Keratinocyte (primary cell): Measurements from ENCODE around the gene ELF4. TPM values are rescaled to one million over a fixed set of nuclear protein-coding genes. Genes with fewer than 3 reads are reported as not detected.

Source experiments
- DNase-seq: peaks from one replicate; pipeline ENCODE4 v3.0.0-alpha.2; 2011; ENCODE audit warnings: low read depth, missing footprints, low spot score
- FAIRE-seq: peaks from 2 replicates; lab custom pipeline; 2011; peaks lifted over from hg19 to GRCh38; lab: Jason Lieb, UNC
- H2AFZ ChIP-seq: 2 replicates; pipeline ENCODE4 v1.6.0; 2012; ENCODE audit warnings: low read length, control low read depth, inconsistent platforms; ENCODE audit not compliant: control insufficient read depth
- H3K27ac ChIP-seq: 2 replicates; pipeline ENCODE4 v1.5.1; 2011; ENCODE audit warnings: low read length; ENCODE audit not compliant: control insufficient read depth, insufficient read depth
- H3K27me3 ChIP-seq: 3 replicates; pipeline ENCODE4 v1.6.0; 2011; ENCODE audit warnings: low read length; ENCODE audit not compliant: control insufficient read depth, insufficient read depth; ENCODE audit errors: extremely low read depth
- H3K36me3 ChIP-seq, 2 experiments: 2 replicates in 1 of 2; 3 replicates in 1 of 2; pipeline ENCODE4 v1.5.1; 2011; ENCODE audit warnings: low read length in 2 of 2, mild to moderate bottlenecking in 1 of 2; ENCODE audit not compliant: control insufficient read depth in 2 of 2, insufficient read depth in 2 of 2; ENCODE audit errors: extremely low read depth in 1 of 2
- H3K4me1 ChIP-seq: 3 replicates; pipeline ENCODE4 v1.5.1; 2011; ENCODE audit warnings: low read length; ENCODE audit not compliant: control insufficient read depth, insufficient read depth; ENCODE audit errors: extremely low read depth
- H3K4me2 ChIP-seq: 3 replicates; pipeline ENCODE4 v1.6.0; 2011; ENCODE audit warnings: low read depth, low read length; ENCODE audit not compliant: control insufficient read depth, insufficient read depth; ENCODE audit errors: extremely low read depth
- H3K4me3 ChIP-seq, 3 experiments: fragments of 200-600 bp in 1 of 3; sonication (generic) in 1 of 3; 2 replicates in 2 of 3; 3 replicates in 1 of 3; pipeline ENCODE4 v1.5.1; 2011 to 2016; ENCODE audit warnings: low read length in 3 of 3, mild to moderate bottlenecking in 3 of 3, control low read depth in 2 of 3, inconsistent platforms in 1 of 3, low read depth in 1 of 3, mixed read lengths in 1 of 3, mixed run types in 1 of 3, moderate library complexity in 1 of 3; ENCODE audit not compliant: control insufficient read depth in 2 of 3, insufficient read depth in 2 of 3; ENCODE audit errors: extremely low read depth in 1 of 3
- H3K79me2 ChIP-seq: 2 replicates; pipeline ENCODE4 v1.6.0; 2012; ENCODE audit warnings: low read length; ENCODE audit not compliant: control insufficient read depth, insufficient read depth
- H3K9ac ChIP-seq: 3 replicates; pipeline ENCODE4 v1.6.0; 2011; ENCODE audit warnings: low read length; ENCODE audit not compliant: control insufficient read depth, insufficient read depth; ENCODE audit errors: extremely low read depth
- H3K9me1 ChIP-seq: 3 replicates; pipeline ENCODE4 v1.6.0; 2011; ENCODE audit warnings: low read length; ENCODE audit not compliant: control insufficient read depth, insufficient read depth; ENCODE audit errors: extremely low read depth
- H3K9me3 ChIP-seq: 2 replicates; pipeline ENCODE4 v1.5.1; 2012; ENCODE audit warnings: low read depth, low read length; ENCODE audit not compliant: control insufficient read depth
- H4K20me1 ChIP-seq: 3 replicates; pipeline ENCODE4 v1.6.0; 2011; ENCODE audit warnings: low read length; ENCODE audit not compliant: control insufficient read depth, insufficient read depth; ENCODE audit errors: extremely low read depth
- CTCF ChIP-seq, 3 experiments: IDR thresholded peaks in 1 of 3; conservative IDR thresholded peaks in 1 of 3; optimal IDR thresholded peaks in 1 of 3; 2 replicates in 2 of 3; 3 replicates in 1 of 3; pipeline versions ENCODE3 to v1.5.1; 2011; ENCODE audit warnings: low read length in 3 of 3, mild to moderate bottlenecking in 3 of 3, moderate library complexity in 2 of 3, control low read depth in 1 of 3, inconsistent platforms in 1 of 3; ENCODE audit not compliant: insufficient read depth in 2 of 3; ENCODE audit errors: extremely low read depth in 1 of 3
- EZH2 ChIP-seq: IDR thresholded peaks from one replicate; pipeline ENCODE4 v1.6.1; 2012; ENCODE audit warnings: inconsistent platforms, mild to moderate bottlenecking, low read length, moderate library complexity
- dilution Hi-C: fragments of 300-500 bp; cut with MboI; formaldehyde crosslinking; loops from one replicate; pipeline ENCODE4 v1.7.0; 2020; ENCODE audit warnings: low sequenced_read_pairs; ENCODE audit not compliant: extremely low pct_ligation_motif_present
- polyA plus RNA-seq, 5 experiments: library from polyadenylated mRNA; depleted of rRNA in 3 of 5; stranded (reverse) in 3 of 5; stranded (forward) in 1 of 5; unstranded in 1 of 5; fragments of >200 nt; gene quantifications; 1 replicate in 1 of 5; 2 replicates in 3 of 5; 3 replicates in 1 of 5; pipeline versions ENCODE4 v1.2.1 to v1.2.3, GENCODE V29; 2011 to 2012; ENCODE audit warnings: missing spikeins in 2 of 5, low read depth in 1 of 5, low replicate concordance in 1 of 5

Gene ELF4
- polyA plus RNA-seq, 1 donor (not counting 4 experiments of a cell fraction or from before 2014, with no cell fraction given), result 17.6 TPM

GRCh38 chrX:130055103-130055502 is 55.2 kb downstream of the ELF4 start:
- H3K4me2 ChIP-seq, result no peak overlapping the region
- H3K4me3 ChIP-seq, result no peak overlapping the region
- FAIRE-seq, result no peak
- dilution Hi-C loops, result no loop called here
- no peak for DNase-seq
- no peaks in the 10 kb centered on the region for H3K36me3 ChIP-seq
- H3K9ac ChIP-seq, result no peak overlapping the region
- no peaks in the 10 kb centered on the region for H3K27me3 ChIP-seq
- H3K9me3 ChIP-seq, result no peaks in the 10 kb centered on the region
- no peaks in the 10 kb centered on the region for H3K4me1 ChIP-seq
- no peak for TF ChIP-seq EZH2
- no peak for TF ChIP-seq CTCF (optimal IDR thresholded peaks at IDR 0.05 in 1 of 3, IDR thresholded peaks at IDR 0.05 in 1 of 3, conservative IDR thresholded peaks at IDR 0.05 in 1 of 3; ENCODE audit: extremely low read depth in 1 of 3, insufficient read depth in 2 of 3, low read length in 3 of 3)
- H4K20me1 ChIP-seq, result no peaks in the 10 kb centered on the region
- H3K79me2 ChIP-seq, result no peaks in the 10 kb centered on the region
- H3K27ac ChIP-seq, result no peak overlapping the region
- H2AFZ ChIP-seq, result no peak overlapping the region
- H3K9me1 ChIP-seq, result no peaks in the 10 kb centered on the region

- H3K9ac ChIP-seq, result no peak overlapping the region
- H3K36me3 ChIP-seq, result no peaks in the 10 kb centered on the region
- H2AFZ ChIP-seq, result no peak overlapping the region
- DNase-seq (no peak), FAIRE-seq (no peak)
- H3K9me3 ChIP-seq, result no peaks in the 10 kb centered on the region
- H3K4me2 ChIP-seq, result no peak overlapping the region
- no peaks in the 10 kb centered on the region for H3K9me1 ChIP-seq
- no peaks in the 10 kb centered on the region for H4K20me1 ChIP-seq
- no peaks in the 10 kb centered on the region for H3K27me3 ChIP-seq
- no peak overlapping the region for H3K4me3 ChIP-seq
- no peaks in the 10 kb centered on the region for H3K4me1 ChIP-seq
- no peaks in the 10 kb centered on the region for H3K79me2 ChIP-seq
- dilution Hi-C loops, result no loop called here
- H3K27ac ChIP-seq, result no peak overlapping the region
- TF ChIP-seq CTCF (optimal IDR thresholded peaks at IDR 0.05 in 1 of 3, IDR thresholded peaks at IDR 0.05 in 1 of 3, conservative IDR thresholded peaks at IDR 0.05 in 1 of 3; ENCODE audit: extremely low read depth in 1 of 3, insufficient read depth in 2 of 3, low read length in 3 of 3) (no peak), EZH2 (no peak)
Observed at GRCh38 chrX:130053236-130053635, 57.1 kb downstream of the ELF4 start.
